RWPE2 (cell line): ENCODE measurements around the gene ELP1.
"Not testable (repeated sequence)": the region's sequence is repeated elsewhere in the genome, so short reads cannot be mapped to it uniquely, and the experiment has no call there.

Experiments
- ATAC-seq: fragments of 200-7000 bp; cut with Tn5 transposase; 3 replicates; pipeline ENCODE4 v1.9.1; 2021; ENCODE audit warnings: low read depth
- DNase-seq: peaks from one replicate; pipeline ENCODE4 v3.0.0-alpha.2; 2020; ENCODE audit warnings: low spot score
- H3K27ac ChIP-seq: fragments of 450-650 bp; 2 replicates; pipeline ENCODE4 v1.5.1; 2017; ENCODE audit warnings: mild to moderate bottlenecking; ENCODE audit not compliant: poor library complexity, severe bottlenecking
- H3K27me3 ChIP-seq: fragments of 250-450 bp; sonication (Bioruptor Pico); 2 replicates; pipeline ENCODE4 v1.5.1; 2021; ENCODE audit warnings: mild to moderate bottlenecking, moderate library complexity; ENCODE audit not compliant: insufficient read depth, poor library complexity, severe bottlenecking
- H3K36me3 ChIP-seq: fragments of 250-450 bp; sonication (Bioruptor Pico); 2 replicates; pipeline ENCODE4 v1.5.1; 2020; ENCODE audit warnings: low read depth, mild to moderate bottlenecking, moderate library complexity
- H3K4me1 ChIP-seq: fragments of 250-450 bp; sonication (Bioruptor Pico); 2 replicates; pipeline ENCODE4 v1.5.1; 2021; ENCODE audit warnings: mild to moderate bottlenecking, moderate library complexity; ENCODE audit not compliant: insufficient read depth, poor library complexity, severe bottlenecking
- H3K4me3 ChIP-seq: fragments of 250-450 bp; sonication (Bioruptor Pico); 2 replicates; pipeline ENCODE4 v1.5.1; 2021; ENCODE audit warnings: mild to moderate bottlenecking, moderate library complexity; ENCODE audit not compliant: severe bottlenecking
- H3K9me3 ChIP-seq: fragments of 250-450 bp; sonication (Bioruptor Pico); 2 replicates; pipeline ENCODE4 v1.5.1; 2021; ENCODE audit warnings: mild to moderate bottlenecking, moderate library complexity; ENCODE audit not compliant: severe bottlenecking
- CTCF ChIP-seq: fragments of 450-650 bp; IDR thresholded peaks from one replicate; pipeline ENCODE4 v1.5.1; 2017; ENCODE audit warnings: mild to moderate bottlenecking, moderate library complexity; ENCODE audit not compliant: poor library complexity, severe bottlenecking

ELP1 gene

GRCh38 chr9:108854641-108855528, 79.0 kb downstream of the ELP1 start:
- Histone ChIP-seq H3K36me3 (no peaks in the 10 kb centered on the region), H3K9me3 (no peaks in the 10 kb centered on the region), H3K4me1 (peaks cover 9% of the 10 kb centered on the region), H3K27me3 (no peaks in the 10 kb centered on the region), H3K4me3 (no peak overlapping the region), H3K27ac (no peak overlapping the region)
- DNase-seq (no peak), ATAC-seq (no peak)
- no peak for TF ChIP-seq CTCF

- no peak overlapping the region for H3K27ac ChIP-seq
- no peak for DNase-seq
- H3K4me3 ChIP-seq: no peak overlapping the region
- H3K9me3 ChIP-seq: no peaks in the 10 kb centered on the region
- TF ChIP-seq CTCF: no peak
- no peaks in the 10 kb centered on the region for H3K36me3 ChIP-seq
- H3K27me3 ChIP-seq: no peaks in the 10 kb centered on the region
- no peak for ATAC-seq
- H3K4me1 ChIP-seq: peaks cover 1% of the 10 kb centered on the region
Observed at GRCh38 chr9:108854094-108854493, 79.8 kb downstream of the ELP1 start.

GRCh38 chr9:108852079-108852478, 81.8 kb downstream of the ELP1 start:
- no peak for ATAC-seq
- Histone ChIP-seq H3K9me3 (no peaks in the 10 kb centered on the region), H3K4me3 (no peak overlapping the region), H3K4me1 (no peaks in the 10 kb centered on the region), H3K36me3 (no peaks in the 10 kb centered on the region), H3K27ac (no peak overlapping the region), H3K27me3 (no peaks in the 10 kb centered on the region)
- TF ChIP-seq CTCF: no peak
- no peak for DNase-seq

- Histone ChIP-seq H3K4me3 (no peak overlapping the region), H3K9me3 (no peaks in the 10 kb centered on the region), H3K36me3 (no peaks in the 10 kb centered on the region), H3K27ac (no peak overlapping the region), H3K4me1 (no peaks in the 10 kb centered on the region), H3K27me3 (no peaks in the 10 kb centered on the region)
- ATAC-seq (no peak), DNase-seq (no peak)
- no peak for TF ChIP-seq CTCF
Observed at GRCh38 chr9:108851138-108851537, 82.8 kb downstream of the ELP1 start.

GRCh38 chr9:108850293-108850897, 83.5 kb downstream of the ELP1 start:
- H3K27me3 ChIP-seq: no peaks in the 10 kb centered on the region
- DNase-seq: no peak
- H3K9me3 ChIP-seq: no peaks in the 10 kb centered on the region
- ATAC-seq: peak; percentile 82
- H3K4me3 ChIP-seq: no peak overlapping the region
- no peaks in the 10 kb centered on the region for H3K4me1 ChIP-seq
- no peak overlapping the region for H3K27ac ChIP-seq
- no peaks in the 10 kb centered on the region for H3K36me3 ChIP-seq
- peak; percentile 84 for TF ChIP-seq CTCF

GRCh38 chr9:108848296-108848695, 85.6 kb downstream of the ELP1 start:
- DNase-seq, H3K9me3 ChIP-seq, H3K27ac ChIP-seq, ATAC-seq, H3K4me1 ChIP-seq, H3K27me3 ChIP-seq, H3K36me3 ChIP-seq, H3K4me3 ChIP-seq: not testable (repeated sequence)
